Ovary (tissue), 9 donors: ENCODE measurements around the gene HAL. TPM values are rescaled to one million over a fixed set of nuclear protein-coding genes. Genes with fewer than 3 reads are reported as not detected.

Experiments used
- DNase-seq, 5 donors: peaks; one replicate each; pipeline ENCODE4 v3.0.0-alpha.2; 2019 to 2020
- H3K27ac ChIP-seq, 2 donors: fragments of 200-600 bp; one replicate each; pipeline versions ENCODE4 v1.5.1 to v1.8.0; 2019 to 2022
- H3K27me3 ChIP-seq: fragments of 200-600 bp; one replicate; pipeline ENCODE4 v1.8.0; 2022
- H3K36me3 ChIP-seq: fragments of 200-600 bp; sonication (generic); one replicate; pipeline ENCODE4 v1.5.1; 2019
- H3K4me1 ChIP-seq: one replicate; pipeline ENCODE4 v1.8.1; 2013; ENCODE audit warnings: mild to moderate bottlenecking, moderate library complexity; ENCODE audit not compliant: insufficient read depth
- H3K4me3 ChIP-seq: fragments of 200-600 bp; sonication (generic); one replicate; pipeline ENCODE4 v1.5.1; 2017
- H3K9me3 ChIP-seq, 2 donors: fragments of 200-600 bp in 1 of 2; sonication (generic) in 1 of 2; one replicate each; pipeline versions ENCODE4 v1.5.1 to v1.8.1; 2013 to 2019; ENCODE audit warnings: mild to moderate bottlenecking in 1 of 2, moderate library complexity in 1 of 2
- CTCF ChIP-seq, 3 donors: fragments of 450-650 bp in 2 of 3; fragments of 200-600 bp in 1 of 3; IDR thresholded peaks; one replicate each; pipeline versions ENCODE4 v1.5.1 to v1.8.0; 2016 to 2022; ENCODE audit warnings: antibody characterized with exemption in 3 of 3, mild to moderate bottlenecking in 1 of 3
- EP300 ChIP-seq: sonication (generic); formaldehyde crosslinking; IDR thresholded peaks from one replicate; pipeline ENCODE4 v1.6.1; 2017; ENCODE audit warnings: antibody characterized with exemption
- POLR2A ChIP-seq: fragments of 450-650 bp; IDR thresholded peaks from one replicate; pipeline ENCODE4 v1.6.1; 2017; ENCODE audit warnings: antibody characterized with exemption, mild to moderate bottlenecking, moderate library complexity
- WGBS, 3 donors: extraction: QIAGEN DNeasy Blood & Tissue Kit in 1 of 3; methylation state at CpG; one replicate each; pipeline versions ENCODE4 v1.1.5 to v1.1.7; 2013 to 2017; 5-methylcytosine and 5-hydroxymethylcytosine counted together
- intact Hi-C, 4 donors: fragments of 100-400 bp; cut with DNase I; formaldehyde crosslinking; loops; one replicate each; pipeline versions ENCODE4 v1.11.0 to v1.15.1; 2022 to 2023
- polyA plus RNA-seq, 2 donors: library from polyadenylated mRNA; stranded (reverse); fragments of 200-250 nt in 1 of 2; fragments of 350-450 nt in 1 of 2; fragmentation: Illumina TruSeq in 1 of 2; extraction: RNeasy Lipid Tissue Mini Kit (QIAGEN cat#74804) in 1 of 2; gene quantifications; one replicate each; pipeline ENCODE4 v1.2.3, GENCODE V29; 2013 to 2014
- total RNA-seq, 7 donors: library from RNA; depleted of rRNA in 2 of 7; stranded (reverse); fragments of >200 nt in 2 of 7; fragmentation: NEBNext Ultra II Directional in 3 of 7; extraction: Animal tissue kit (Norgen Biotek cat#: 25700) in 3 of 7; gene quantifications; one replicate each; pipeline versions ENCODE4 v1.1.0 to v1.2.4, GENCODE V29; 2016 to 2023
- donor health status: DM: no; HTN: no; CAD: no; lungs with moderate emphysema.
- donor health status: DM: no; HTN: no; CAD: no.
- donor health status: Bipolar disorder and iron deficiency.
- donor health status: DM: yes; HTN: yes; CAD: no.
- donor health status: DM: no; HTN: no; CAD: no.
- donor health status: DM: yes; HTN: yes; CAD: no.

The HAL gene
- total and polyA plus RNA-seq, 9 donors, result 0.08 to 2.9 (median 0.64) TPM

GRCh38 chr12:96034621-96035282 lies 38.6 kb upstream of the HAL start:
- H3K4me1 ChIP-seq, result no peaks in the 10 kb centered on the region
- H3K27me3 ChIP-seq, result no peaks in the 10 kb centered on the region
- TF ChIP-seq POLR2A (no peak), CTCF (IDR thresholded peaks at IDR 0.05) (no peak), EP300 (no peak)
- H3K27ac ChIP-seq, result peak overlapping the region; percentile 38 to 78
- H3K36me3 ChIP-seq, result no peaks in the 10 kb centered on the region
- peak overlapping the region; percentile 80 for H3K4me3 ChIP-seq
- DNase-seq, result peak in 4 of 5 donors; percentile 14 to 50 (median 34)
- intact Hi-C loops, result no loop called here
- 1 to 3% (median 2%) methylated on average over 25 of the region's 25 CpGs for WGBS, 3 donors
- H3K9me3 ChIP-seq, result no peaks in the 10 kb centered on the region

DNA sequence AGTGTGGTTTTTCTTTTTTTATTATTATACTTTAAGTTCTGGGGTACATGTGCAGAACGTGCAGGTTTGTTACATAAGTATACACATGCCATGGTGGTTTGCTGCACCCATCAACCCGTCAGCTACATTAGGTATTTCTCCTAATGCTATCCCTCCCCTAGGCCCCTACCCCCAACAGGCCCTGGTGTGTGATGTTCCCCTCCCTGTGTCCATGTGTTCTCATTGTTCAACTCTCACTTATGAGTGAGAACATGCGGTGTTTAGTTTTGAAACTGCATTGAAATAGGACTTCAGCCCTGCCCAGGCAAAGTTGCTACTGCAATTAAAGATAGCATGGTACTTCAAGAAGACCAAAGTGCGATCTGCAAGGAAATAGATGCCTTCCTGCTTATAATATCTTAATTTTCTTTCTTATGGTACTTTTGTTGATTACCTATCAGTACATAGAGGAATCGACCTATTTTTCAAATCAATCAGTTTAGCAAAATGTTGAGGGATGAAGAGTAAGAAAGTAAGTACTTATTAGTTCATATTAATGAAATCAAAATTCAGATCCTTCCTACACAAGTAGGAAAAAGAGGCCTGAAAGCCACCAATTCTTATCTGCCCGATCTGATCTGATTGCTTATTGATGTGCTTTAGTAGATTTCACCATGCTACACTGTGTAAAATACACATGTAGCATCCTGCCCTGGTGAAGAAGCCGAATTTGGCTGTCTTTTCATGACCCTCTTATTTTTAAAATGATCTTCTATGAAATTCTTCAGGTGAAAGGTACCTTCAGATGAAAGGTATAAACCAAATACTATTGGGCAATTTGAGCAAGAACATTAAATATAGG lies 37.6 kb upstream of the HAL start:
- WGBS, 3 donors, result 69 to 75% (median 71%) methylated on average over 7 of the region's 7 CpGs
- Histone ChIP-seq H3K4me3 (no peak overlapping the region), H3K9me3 (no peaks in the 10 kb centered on the region), H3K4me1 (no peaks in the 10 kb centered on the region), H3K27me3 (no peaks in the 10 kb centered on the region), H3K27ac (no peak overlapping the region), H3K36me3 (no peaks in the 10 kb centered on the region)
- TF ChIP-seq POLR2A, result no peak
- TF ChIP-seq CTCF (IDR thresholded peaks at IDR 0.05), result no peak
- TF ChIP-seq EP300, result no peak
- DNase-seq, result no peak
- intact Hi-C loops, result no loop called here

- Histone ChIP-seq H3K9me3 (no peaks in the 10 kb centered on the region), H3K27ac (no peak overlapping the region), H3K27me3 (no peaks in the 10 kb centered on the region), H3K36me3 (no peaks in the 10 kb centered on the region), H3K4me1 (no peaks in the 10 kb centered on the region), H3K4me3 (no peak overlapping the region)
- WGBS, 3 donors, result 61 to 77% (median 66%) methylated on average over 2 of the region's 2 CpGs
- TF ChIP-seq EP300, result no peak
- TF ChIP-seq POLR2A, result no peak
- no peak for TF ChIP-seq CTCF (IDR thresholded peaks at IDR 0.05)
- intact Hi-C loops, result no loop called here
- DNase-seq, result no peak
Measured at GRCh38 chr12:96029826-96030225, 33.7 kb upstream of the HAL start.

- WGBS, 3 donors, result 73 to 77% (median 75%) methylated on average over 1 of the region's 1 CpG
- no peaks in the 10 kb centered on the region for H3K4me1 ChIP-seq
- H3K4me3 ChIP-seq, result no peak overlapping the region
- H3K27ac ChIP-seq, result no peak overlapping the region
- no peaks in the 10 kb centered on the region for H3K36me3 ChIP-seq
- intact Hi-C loops, result no loop called here
- TF ChIP-seq EP300 (no peak), CTCF (IDR thresholded peaks at IDR 0.05) (no peak), POLR2A (no peak)
- no peaks in the 10 kb centered on the region for H3K9me3 ChIP-seq
- no peaks in the 10 kb centered on the region for H3K27me3 ChIP-seq
- DNase-seq, result no peak
Measured at GRCh38 chr12:96028538-96028937, 32.4 kb upstream of the HAL start.
